Mesothelial cell of epicardium (in vitro differentiated cells): ENCODE results near the gene MBNL3. TPM values are rescaled to one million over a fixed set of nuclear protein-coding genes. Genes with fewer than 3 reads are reported as not detected.

Source experiments
- DNase-seq, 2 experiments: peaks; one replicate each; pipeline ENCODE4 v3.0.0; 2021; ENCODE audit warnings: low spot score in 2 of 2; ENCODE audit not compliant: unreplicated experiment in 2 of 2
- H3K27ac Mint-ChIP-seq: 2 replicates; pipeline ENCODE4 v1.8.0; 2021; ENCODE audit warnings: mixed read lengths
- H3K27me3 Mint-ChIP-seq: 2 replicates; pipeline ENCODE4 v1.8.0; 2021; ENCODE audit warnings: low read depth, mixed read lengths
- H3K36me3 Mint-ChIP-seq: 2 replicates; pipeline ENCODE4 v1.8.0; 2021; ENCODE audit warnings: mixed read lengths
- H3K4me1 Mint-ChIP-seq: 2 replicates; pipeline ENCODE4 v1.8.0; 2021; ENCODE audit warnings: mixed read lengths
- H3K4me3 Mint-ChIP-seq: 2 replicates; pipeline ENCODE4 v1.8.0; 2021; ENCODE audit warnings: mild to moderate bottlenecking, moderate library complexity, mixed read lengths
- H3K9me3 Mint-ChIP-seq: 2 replicates; pipeline ENCODE4 v1.8.0; 2021; ENCODE audit warnings: mixed read lengths
- total RNA-seq: library from RNA; stranded (reverse); gene quantifications from 3 replicates; pipeline ENCODE4 v1.2.1, GENCODE V29; 2021
- TF ChIP-seq, protein P1 (sequence below): fragments of 200-600 bp; sonication (generic); IDR thresholded peaks from one replicate; pipeline ENCODE4 v1.5.0; 2021; ENCODE audit warnings: antibody characterized with exemption; ENCODE audit not compliant: unreplicated experiment

Gene MBNL3
- total RNA-seq, 1 donor from 2014 or later = 28.1 TPM

DNA sequence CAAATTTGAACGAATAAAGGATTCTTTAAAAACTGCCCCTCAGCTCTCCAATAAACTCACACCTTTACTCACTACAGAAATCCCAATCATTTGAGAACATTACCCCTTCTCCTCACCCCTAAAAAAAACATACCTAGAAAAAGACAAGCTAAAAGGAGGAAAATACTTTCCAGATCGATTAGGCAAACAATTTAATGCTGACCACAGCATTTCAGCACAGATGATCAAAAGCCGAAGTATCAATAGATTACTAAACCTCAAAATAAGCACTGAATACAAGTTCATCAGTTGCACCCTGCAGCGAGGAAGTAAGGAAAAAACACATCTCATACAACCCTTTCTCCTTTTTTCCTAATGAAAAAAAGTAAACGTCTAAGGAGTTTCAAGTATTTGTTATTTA, 65.5 kb downstream of the MBNL3 start:
- H3K4me1 Mint-ChIP-seq = peaks cover 19% of the 10 kb centered on the region
- TF ChIP-seq, protein P1, sequence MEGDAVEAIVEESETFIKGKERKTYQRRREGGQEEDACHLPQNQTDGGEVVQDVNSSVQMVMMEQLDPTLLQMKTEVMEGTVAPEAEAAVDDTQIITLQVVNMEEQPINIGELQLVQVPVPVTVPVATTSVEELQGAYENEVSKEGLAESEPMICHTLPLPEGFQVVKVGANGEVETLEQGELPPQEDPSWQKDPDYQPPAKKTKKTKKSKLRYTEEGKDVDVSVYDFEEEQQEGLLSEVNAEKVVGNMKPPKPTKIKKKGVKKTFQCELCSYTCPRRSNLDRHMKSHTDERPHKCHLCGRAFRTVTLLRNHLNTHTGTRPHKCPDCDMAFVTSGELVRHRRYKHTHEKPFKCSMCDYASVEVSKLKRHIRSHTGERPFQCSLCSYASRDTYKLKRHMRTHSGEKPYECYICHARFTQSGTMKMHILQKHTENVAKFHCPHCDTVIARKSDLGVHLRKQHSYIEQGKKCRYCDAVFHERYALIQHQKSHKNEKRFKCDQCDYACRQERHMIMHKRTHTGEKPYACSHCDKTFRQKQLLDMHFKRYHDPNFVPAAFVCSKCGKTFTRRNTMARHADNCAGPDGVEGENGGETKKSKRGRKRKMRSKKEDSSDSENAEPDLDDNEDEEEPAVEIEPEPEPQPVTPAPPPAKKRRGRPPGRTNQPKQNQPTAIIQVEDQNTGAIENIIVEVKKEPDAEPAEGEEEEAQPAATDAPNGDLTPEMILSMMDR = no peak
- no peak for DNase-seq
- H3K36me3 Mint-ChIP-seq = peaks cover 8% of the 10 kb centered on the region
- H3K27ac Mint-ChIP-seq = peak overlapping the region; percentile 5
- H3K27me3 Mint-ChIP-seq = no peaks in the 10 kb centered on the region
- no peak overlapping the region for H3K4me3 Mint-ChIP-seq
- H3K9me3 Mint-ChIP-seq = no peaks in the 10 kb centered on the region

DNA sequence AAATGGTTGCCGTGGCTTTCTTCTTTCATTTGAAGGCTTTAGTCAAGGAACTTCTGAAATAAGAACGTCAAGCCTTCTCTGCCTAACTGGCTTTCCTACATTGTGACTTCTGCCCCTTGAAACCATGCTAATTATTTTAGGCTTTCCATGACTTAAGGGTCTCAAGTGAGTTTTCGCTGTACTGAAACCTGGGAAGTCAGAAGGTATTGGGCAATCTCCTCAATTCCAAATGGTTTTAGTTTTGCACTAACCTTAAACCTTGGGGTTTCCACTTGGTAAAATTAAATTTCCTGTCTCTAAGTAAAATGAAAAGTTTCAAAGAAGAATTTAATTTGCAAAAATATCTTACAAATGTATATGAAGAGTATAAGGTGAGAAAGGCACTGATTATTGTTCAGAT, 73.8 kb downstream of the MBNL3 start:
- DNase-seq = no peak
- Mint-ChIP-seq H3K36me3 (peaks cover 7% of the 10 kb centered on the region), H3K27me3 (no peaks in the 10 kb centered on the region), H3K4me1 (peaks cover 32% of the 10 kb centered on the region), H3K27ac (no peak overlapping the region), H3K4me3 (no peak overlapping the region), H3K9me3 (peaks cover 3% of the 10 kb centered on the region)
- TF ChIP-seq, protein P1 = no peak

DNA sequence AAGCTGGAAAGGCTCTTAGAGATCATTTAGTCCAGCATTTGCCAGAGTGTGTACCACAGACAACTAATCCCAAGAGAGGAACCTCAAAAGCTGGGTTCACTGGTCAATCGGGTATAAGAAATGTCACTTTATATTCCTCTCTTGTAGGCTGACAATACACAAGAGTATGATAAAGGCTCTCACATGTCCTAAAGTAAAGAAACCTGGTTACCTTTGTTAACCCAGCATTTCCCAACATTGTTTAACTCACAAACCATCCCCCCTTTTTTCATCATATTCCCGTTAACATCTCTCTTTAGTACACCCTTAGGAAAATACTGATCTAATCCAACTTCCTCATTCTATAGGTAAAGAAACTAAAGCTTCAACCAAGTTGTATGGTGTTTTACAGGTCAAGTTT, 74.4 kb downstream of the MBNL3 start:
- H3K36me3 Mint-ChIP-seq = peaks cover 4% of the 10 kb centered on the region
- TF ChIP-seq, protein P1 = no peak

DNA sequence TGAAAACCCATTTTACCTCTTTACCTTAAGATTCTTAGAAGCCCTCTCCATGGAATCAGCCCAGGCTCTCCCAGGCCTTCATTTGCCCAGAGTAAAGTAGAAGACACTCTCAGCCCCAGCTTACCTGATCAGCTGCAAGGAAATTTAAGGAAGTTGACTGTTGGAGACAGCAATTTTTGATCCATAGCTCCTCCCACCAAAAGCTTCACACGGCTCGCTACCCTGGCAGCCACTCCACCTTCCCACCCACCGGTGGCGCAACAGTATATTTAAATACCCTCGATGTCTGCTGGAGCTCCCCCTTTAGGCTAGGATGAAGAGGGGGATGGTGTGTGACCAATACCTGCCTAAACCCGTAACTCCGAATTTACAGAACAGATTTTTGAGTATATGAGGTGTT, 75.4 kb downstream of the MBNL3 start:
- Mint-ChIP-seq H3K9me3 (peaks cover 3% of the 10 kb centered on the region), H3K4me3 (no peak overlapping the region), H3K27ac (no peak overlapping the region), H3K4me1 (peaks cover 43% of the 10 kb centered on the region), H3K36me3 (no peaks in the 10 kb centered on the region), H3K27me3 (no peaks in the 10 kb centered on the region)
- TF ChIP-seq, protein P1 = no peak
- DNase-seq = no peak

More for the DNA sequence above, 74.4 kb downstream of the MBNL3 start:
- peaks cover 3% of the 10 kb centered on the region for H3K9me3 Mint-ChIP-seq
- H3K27me3 Mint-ChIP-seq = no peaks in the 10 kb centered on the region
- no peak for DNase-seq
- no peak overlapping the region for H3K27ac Mint-ChIP-seq
- peaks cover 38% of the 10 kb centered on the region for H3K4me1 Mint-ChIP-seq
- H3K4me3 Mint-ChIP-seq = no peak overlapping the region

DNA sequence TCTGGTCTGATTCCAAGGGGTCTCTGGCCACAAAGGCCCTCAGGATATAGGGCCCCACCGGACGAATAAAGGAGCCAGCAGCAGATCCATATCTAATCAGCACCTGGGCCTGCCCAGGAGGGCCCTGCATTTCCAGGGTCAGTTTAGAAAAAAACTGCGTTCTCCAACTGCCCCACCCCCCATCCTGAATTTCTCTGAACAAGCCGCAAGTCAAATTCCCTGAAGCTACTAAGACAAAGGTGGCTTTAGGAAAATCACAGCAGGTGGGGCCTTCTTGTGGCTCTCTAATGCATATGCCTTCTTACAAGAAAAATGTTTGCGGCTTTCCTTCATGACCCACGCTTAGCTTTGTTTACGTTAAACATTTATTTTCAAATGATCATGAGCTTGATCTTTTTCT, 76.6 kb downstream of the MBNL3 start:
- Mint-ChIP-seq H3K9me3 (peaks cover 3% of the 10 kb centered on the region), H3K4me3 (no peak overlapping the region), H3K4me1 (peaks cover 51% of the 10 kb centered on the region), H3K27ac (no peak overlapping the region), H3K36me3 (no peaks in the 10 kb centered on the region), H3K27me3 (no peaks in the 10 kb centered on the region)
- DNase-seq = peak in 1 of 2 experiments; percentile 18
- TF ChIP-seq, protein P1 = no peak
